H1 (cell line): ENCODE measurements around the gene PANK3. TPM values are rescaled to one million over a fixed set of nuclear protein-coding genes. Genes with fewer than 3 reads are reported as not detected.

Experiments used
- CTCF ChIA-PET: fragments of 300-600 bp; sonication (Branson Sonifier 250); formaldehyde crosslinking; loops from one replicate; lab custom pipeline; 2021; ENCODE audit not compliant: partially characterized antibody; lab: Charles Lee
- POLR2A ChIA-PET: fragments of 300-600 bp; sonication (Branson Sonifier 250); formaldehyde crosslinking; loops from one replicate; lab custom pipeline; 2021; ENCODE audit warnings: inconsistent platforms; ENCODE audit not compliant: partially characterized antibody; lab: Charles Lee
- DNase-seq, 2 experiments: peaks; one replicate each; pipeline versions ENCODE4 v3.0.0 to v3.0.0-alpha.2; 2010 to 2022; ENCODE audit warnings: low spot score in 2 of 2, low read depth in 1 of 2, mixed read lengths in 1 of 2
- FAIRE-seq: peaks from 2 replicates; lab custom pipeline; 2011; peaks lifted over from hg19 to GRCh38; lab: Jason Lieb, UNC
- H2AFZ ChIP-seq: 2 replicates; pipeline ENCODE4 v1.8.1; 2012; ENCODE audit warnings: low read length, inconsistent platforms
- H2AK5ac ChIP-seq: 2 replicates; pipeline ENCODE4 v1.6.1; 2013; ENCODE audit warnings: low read depth, low read length
- H2BK120ac ChIP-seq: replicated peaks from 2 replicates; pipeline ENCODE3; 2013; ENCODE audit warnings: low read depth, low read length, inconsistent platforms
- H2BK12ac ChIP-seq: 2 replicates; pipeline ENCODE4 v1.6.1; 2013; ENCODE audit warnings: low read depth, low read length
- H2BK15ac ChIP-seq: 2 replicates; pipeline ENCODE4 v1.6.1; 2013; ENCODE audit warnings: low read length
- H2BK20ac ChIP-seq: 2 replicates; pipeline ENCODE4 v1.6.1; 2013; ENCODE audit warnings: low read length
- H2BK5ac ChIP-seq: 2 replicates; pipeline ENCODE4 v1.6.1; 2013; ENCODE audit warnings: low read depth, low read length
- H3K14ac ChIP-seq: 2 replicates; pipeline ENCODE4 v1.6.1; 2013; ENCODE audit warnings: inconsistent platforms; ENCODE audit not compliant: insufficient read length
- H3K18ac ChIP-seq: 2 replicates; pipeline ENCODE4 v1.6.1; 2013; ENCODE audit warnings: low read length; ENCODE audit errors: extremely low read depth
- H3K23ac ChIP-seq: 2 replicates; pipeline ENCODE4 v1.6.1; 2013; ENCODE audit warnings: inconsistent platforms; ENCODE audit not compliant: insufficient read length
- H3K23me2 ChIP-seq: 2 replicates; pipeline ENCODE4 v1.6.1; 2013; ENCODE audit warnings: low read depth, low read length
- H3K27ac ChIP-seq: 2 replicates; pipeline ENCODE4 v1.6.1; 2011; ENCODE audit warnings: low read depth, low read length, inconsistent platforms
- H3K27me3 ChIP-seq, 4 experiments: replicated peaks in 1 of 4; 1 replicate in 1 of 4; 2 replicates in 3 of 4; pipeline versions ENCODE4 v1.6.1 to v1.8.1; 2011 to 2013; ENCODE audit warnings: low read length in 3 of 4, mild to moderate bottlenecking in 3 of 4, inconsistent platforms in 2 of 4, mixed read lengths in 2 of 4, moderate library complexity in 1 of 4; ENCODE audit not compliant: control insufficient read depth in 3 of 4, insufficient read depth in 3 of 4; ENCODE audit errors: extremely low read depth in 1 of 4
- H3K36me3 ChIP-seq, 4 experiments: 2 replicates each; pipeline versions ENCODE4 v1.6.1 to v1.8.1; 2011 to 2013; ENCODE audit warnings: mild to moderate bottlenecking in 4 of 4, low read length in 3 of 4, moderate library complexity in 2 of 4, control low read depth in 1 of 4, inconsistent platforms in 1 of 4; ENCODE audit not compliant: insufficient read depth in 4 of 4, control insufficient read depth in 2 of 4
- H3K4ac ChIP-seq: replicated peaks from 2 replicates; pipeline ENCODE3; 2013; ENCODE audit warnings: low read length, low read depth, mixed read lengths, inconsistent platforms; ENCODE audit not compliant: insufficient read length
- H3K4me1 ChIP-seq, 4 experiments: replicated peaks in 1 of 4; 1 replicate in 1 of 4; 2 replicates in 3 of 4; pipeline versions ENCODE4 v1.6.1 to v1.8.1; 2011 to 2013; ENCODE audit warnings: low read length in 3 of 4, inconsistent platforms in 2 of 4, mixed read lengths in 1 of 4; ENCODE audit not compliant: insufficient read depth in 4 of 4, control insufficient read depth in 3 of 4
- H3K4me2 ChIP-seq, 2 experiments: 2 replicates each; pipeline versions ENCODE4 v1.6.1 to v1.8.1; 2011 to 2013; ENCODE audit warnings: low read depth in 2 of 2, low read length in 2 of 2, control low read depth in 1 of 2, inconsistent platforms in 1 of 2, mild to moderate bottlenecking in 1 of 2; ENCODE audit not compliant: insufficient read depth in 1 of 2
- H3K4me3 ChIP-seq, 4 experiments: fragments of 200-600, 300-600 bp in 1 of 4; sonication (generic), shearing (Covaris generic), sonication (Bioruptor Twin) in 1 of 4; 2 replicates each; pipeline versions ENCODE4 v1.5.1 to v1.8.1; 2011 to 2016; ENCODE audit warnings: low read length in 4 of 4, low read depth in 3 of 4, control low read depth in 2 of 4, inconsistent platforms in 2 of 4, mild to moderate bottlenecking in 2 of 4, mixed read lengths in 1 of 4, moderate library complexity in 1 of 4; ENCODE audit not compliant: insufficient read depth in 2 of 4; ENCODE audit errors: extremely low read depth in 1 of 4
- H3K56ac ChIP-seq: replicated peaks from 2 replicates; pipeline ENCODE3; 2013; ENCODE audit warnings: low read depth, mild to moderate bottlenecking, mixed read lengths, low read length, inconsistent platforms; ENCODE audit not compliant: insufficient read length
- H3K79me1 ChIP-seq: 2 replicates; pipeline ENCODE4 v1.6.1; 2013; ENCODE audit warnings: low read depth, low read length, control low read depth
- H3K79me2 ChIP-seq, 2 experiments: 2 replicates each; pipeline versions ENCODE4 v1.6.1 to v1.8.1; 2012 to 2013; ENCODE audit warnings: low read length in 2 of 2, mild to moderate bottlenecking in 2 of 2, inconsistent platforms in 1 of 2; ENCODE audit not compliant: insufficient read depth in 2 of 2, control insufficient read depth in 1 of 2
- H3K9ac ChIP-seq, 4 experiments: replicated peaks in 1 of 4; 1 replicate in 1 of 4; 2 replicates in 3 of 4; pipeline versions ENCODE4 v1.6.1 to v1.8.1; 2011 to 2013; ENCODE audit warnings: low read depth in 3 of 4, low read length in 3 of 4, control low read depth in 2 of 4, mild to moderate bottlenecking in 2 of 4, moderate library complexity in 2 of 4, inconsistent platforms in 1 of 4; ENCODE audit errors: extremely low read depth in 1 of 4
- H3K9me3 ChIP-seq, 2 experiments: 2 replicates each; pipeline versions ENCODE4 v1.6.1 to v1.8.1; 2012 to 2013; ENCODE audit warnings: mild to moderate bottlenecking in 2 of 2, moderate library complexity in 2 of 2, control low read depth in 1 of 2, inconsistent platforms in 1 of 2, low read depth in 1 of 2, low read length in 1 of 2, mixed read lengths in 1 of 2; ENCODE audit not compliant: insufficient read depth in 2 of 2
- H4K20me1 ChIP-seq, 2 experiments: replicated peaks in 1 of 2; 2 replicates each; pipeline versions ENCODE3 to v1.8.1; 2011 to 2013; ENCODE audit warnings: inconsistent platforms in 2 of 2, low read length in 2 of 2, mild to moderate bottlenecking in 1 of 2; ENCODE audit not compliant: insufficient read depth in 2 of 2, control insufficient read depth in 1 of 2
- H4K5ac ChIP-seq: 2 replicates; pipeline ENCODE4 v1.6.1; 2013; ENCODE audit warnings: low read length, low read depth, mixed read lengths, inconsistent platforms; ENCODE audit not compliant: insufficient read length
- H4K8ac ChIP-seq: 2 replicates; pipeline ENCODE4 v1.8.0; 2013; ENCODE audit warnings: mild to moderate bottlenecking, moderate library complexity, low read length, inconsistent platforms; ENCODE audit not compliant: insufficient read depth; ENCODE audit errors: extremely low read depth
- H4K91ac ChIP-seq: replicated peaks from 2 replicates; pipeline ENCODE3; 2013; ENCODE audit warnings: low read length, mixed read lengths, inconsistent platforms; ENCODE audit not compliant: insufficient read length
- CBX8 ChIP-seq: fragments of 300-800, 300-1000 bp; sonication (generic); IDR thresholded peaks from 2 replicates; pipeline ENCODE4 v1.7.1; 2016; ENCODE audit warnings: low read depth, low read length, borderline replicate concordance
- KDM5A ChIP-seq: fragments of 200-600 bp; IDR thresholded peaks from 2 replicates; pipeline ENCODE4 v1.7.1; 2012; ENCODE audit warnings: mild to moderate bottlenecking, low read length, inconsistent platforms, mixed read lengths
- PHF8 ChIP-seq: fragments of 200-600 bp; sonication (generic); conservative IDR thresholded peaks from 2 replicates; pipeline ENCODE4 v1.7.1; 2012; ENCODE audit warnings: low read depth, mild to moderate bottlenecking, inconsistent platforms, low read length, moderate library complexity
- SP2 ChIP-seq: IDR thresholded peaks from 2 replicates; pipeline ENCODE4 v1.6.1; 2012; ENCODE audit warnings: mild to moderate bottlenecking, low read length, inconsistent platforms
- SUZ12 ChIP-seq: fragments of 200-600 bp; sonication (generic); IDR thresholded peaks from 2 replicates; pipeline ENCODE4 v1.6.1; 2012; ENCODE audit warnings: mild to moderate bottlenecking, inconsistent platforms, low read length, moderate library complexity, mixed read lengths
- TAF1 ChIP-seq: IDR thresholded peaks from 2 replicates; pipeline ENCODE4 v1.6.1; 2011; ENCODE audit warnings: mild to moderate bottlenecking, low read depth, low read length
- WGBS, 2 experiments: shearing (Covaris generic) in 1 of 2; methylation state at CpG; one replicate each; pipeline versions ENCODE4 v1.1.6 to v1.1.7; 2013 to 2015; ENCODE audit warnings: low lambda C conversion rate in 2 of 2, mixed read lengths in 2 of 2, inconsistent platforms in 1 of 2, low coverage in 1 of 2, missing lambda C conversion rate in 1 of 2; ENCODE audit not compliant: insufficient replicate concordance in 2 of 2, insufficient coverage in 1 of 2, insufficient read length in 1 of 2; ENCODE audit errors: extremely low coverage in 1 of 2, missing lambda C conversion rate in 1 of 2; 5-methylcytosine and 5-hydroxymethylcytosine counted together
- polyA plus RNA-seq, 7 experiments: library from polyadenylated mRNA; depleted of rRNA in 3 of 7; stranded (reverse) in 5 of 7; unstranded in 2 of 7; fragments of >200 nt in 5 of 7; fragments of 200-250 nt in 2 of 7; gene quantifications; 1 replicate in 5 of 7; 2 replicates in 1 of 7; 4 replicates in 1 of 7; pipeline versions ENCODE4 v1.2.1 to v1.2.3, GENCODE V29; 2011 to 2013; ENCODE audit warnings: missing spikeins in 2 of 7, mixed read lengths in 2 of 7
- total RNA-seq: library from RNA; stranded (reverse); fragmentation: NEBNext Ultra II Directional; extraction: Animal tissue kit (Norgen Biotek cat#: 25700); gene quantifications from 2 replicates; pipeline ENCODE4 v1.2.1, GENCODE V29; 2021

The PANK3 gene
- total and polyA plus RNA-seq, 2 of the 8 experiments (the other 6 are each of a cell fraction or from before 2014, with no cell fraction given) = 8.6 to 101 TPM

DNA sequence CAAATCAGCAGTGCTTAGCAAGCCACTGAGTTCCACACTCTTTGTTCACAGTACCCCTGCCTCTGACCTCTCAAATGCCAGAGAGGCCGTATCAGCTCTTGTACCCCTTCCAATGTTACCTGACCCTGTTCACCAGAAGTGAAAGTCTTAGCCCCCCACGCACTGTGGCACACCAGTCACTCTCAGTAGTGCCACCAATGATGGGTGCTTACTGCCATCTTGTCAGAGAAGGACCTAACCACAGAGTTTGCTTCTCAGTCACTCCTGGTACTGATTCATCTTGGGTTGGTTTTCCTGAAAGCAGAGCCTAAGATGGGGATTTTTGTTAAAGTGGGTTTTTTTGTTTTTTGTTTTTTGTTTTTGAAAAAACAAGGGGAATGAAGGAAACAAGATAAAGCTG, 28.8 kb upstream of the PANK3 start:
- 88% methylated on average over 2 of the region's 2 CpGs; no CpG with 5 or more reads in 1 of the 2 experiments for WGBS, 2 experiments
- H3K4me1 ChIP-seq = no peaks in the 10 kb centered on the region
- H3K23ac ChIP-seq = no peak overlapping the region
- H2BK20ac ChIP-seq = no peak overlapping the region
- H3K9ac ChIP-seq = no peak overlapping the region
- DNase-seq = no peak
- ChIA-PET CTCF (interaction anchor here (1.1 kb wide), 1 partner anchor 44 kb away, joined by 3 read pairs; no protein-coding TSS in a partner anchor), POLR2A (no interaction called here)
- H4K8ac ChIP-seq = no peak overlapping the region
- no peak overlapping the region for H2AK5ac ChIP-seq
- no peak overlapping the region for H2BK15ac ChIP-seq
- TF ChIP-seq SUZ12 (no peak), CBX8 (no peak), KDM5A (no peak), PHF8 (no peak), SP2 (no peak), TAF1 (no peak)
- no peaks in the 10 kb centered on the region for H3K36me3 ChIP-seq
- H3K79me2 ChIP-seq = no peaks in the 10 kb centered on the region
- no peak overlapping the region for H3K4ac ChIP-seq
- H2BK5ac ChIP-seq = no peak overlapping the region
- H3K4me2 ChIP-seq = no peak overlapping the region
- H3K4me3 ChIP-seq = no peak overlapping the region
- H2BK120ac ChIP-seq = no peak overlapping the region
- H3K27me3 ChIP-seq = no peaks in the 10 kb centered on the region; a peak in 1 of 7 replicates
- no peak for FAIRE-seq
- no peak overlapping the region for H3K18ac ChIP-seq
- no peaks in the 10 kb centered on the region for H3K9me3 ChIP-seq
- no peak overlapping the region for H4K5ac ChIP-seq
- H2BK12ac ChIP-seq = no peak overlapping the region
- H3K79me1 ChIP-seq = no peaks in the 10 kb centered on the region
- H3K56ac ChIP-seq = no peak overlapping the region
- no peak overlapping the region for H3K14ac ChIP-seq
- H3K23me2 ChIP-seq = no peaks in the 10 kb centered on the region
- H3K27ac ChIP-seq = no peak overlapping the region
- H4K20me1 ChIP-seq = no peaks in the 10 kb centered on the region
- no peak overlapping the region for H4K91ac ChIP-seq
- H2AFZ ChIP-seq = no peak overlapping the region
